HepG2 (cell line): ENCODE data around the gene MYH9. TPM values are rescaled to one million over a fixed set of nuclear protein-coding genes. Genes with fewer than 3 reads are reported as not detected.
A peak's percentile ranks its signal among the peaks of the same experiment; 100 is the strongest.

ENCODE experiments used
- ATAC-seq: fragments of 200-7000 bp; cut with Tn5 transposase; 3 replicates; pipeline ENCODE4 v1.9.1; 2020; ENCODE audit warnings: mild to moderate bottlenecking, moderate library complexity
- BruUV-seq: library from RNA; stranded (reverse); fragments of 400-500 nt; replicated peaks from 2 replicates; lab custom pipeline; 2021; lab: Mats Ljungman, UMichigan
- CTCF ChIA-PET: fragments of 300-600 bp; formaldehyde crosslinking; extraction: SDS; loops from one replicate; lab custom pipeline; 2021; ENCODE audit warnings: low total read pairs, inconsistent platforms, low intra/inter-chr PET ratio; lab: Yijun Ruan, JAX
- POLR2A ChIA-PET: fragments of 350-600 bp; sonication (Branson Sonifier 250); formaldehyde crosslinking; loops from one replicate; lab custom pipeline; 2020; ENCODE audit warnings: antibody characterized with exemption, inconsistent platforms; lab: Yijun Ruan, JAX
- DNase-seq: peaks from one replicate; pipeline ENCODE4 v3.0.0-alpha.2; 2015; ENCODE audit warnings: low spot score
- FAIRE-seq: peaks from 3 replicates; lab custom pipeline; 2011; peaks lifted over from hg19 to GRCh38; lab: Jason Lieb, UNC
- H2AFZ ChIP-seq: one replicate; pipeline ENCODE4 v1.6.1; 2011; ENCODE audit warnings: low read length, inconsistent platforms
- H3K27ac ChIP-seq: fragments of 300-600 bp; 3 replicates; pipeline ENCODE4 v1.8.0; 2011; ENCODE audit warnings: mixed run types, mild to moderate bottlenecking, mixed read lengths, low read length, inconsistent platforms; ENCODE audit not compliant: insufficient read depth; ENCODE audit errors: extremely low read length
- H3K27me3 ChIP-seq, 2 experiments: fragments of 200-600 bp in 1 of 2; 2 replicates in 1 of 2; 3 replicates in 1 of 2; pipeline versions ENCODE4 v1.6.0 to v1.8.0; 2011; ENCODE audit warnings: low read length in 2 of 2, mild to moderate bottlenecking in 2 of 2, moderate library complexity in 2 of 2, inconsistent platforms in 1 of 2; ENCODE audit not compliant: insufficient read depth in 2 of 2, control insufficient read depth in 1 of 2
- H3K36me3 ChIP-seq, 2 experiments: fragments of 200-600 bp in 1 of 2; replicated peaks in 1 of 2; 2 replicates in 1 of 2; 3 replicates in 1 of 2; pipeline versions ENCODE4 v1.5.1 to v1.8.0; 2011; ENCODE audit warnings: low read length in 2 of 2, inconsistent platforms in 1 of 2; ENCODE audit not compliant: insufficient read depth in 2 of 2, control insufficient read depth in 1 of 2
- H3K4me1 ChIP-seq: 2 replicates; pipeline ENCODE4 v1.5.1; 2012; ENCODE audit warnings: low read length, inconsistent platforms; ENCODE audit not compliant: insufficient read depth
- H3K4me2 ChIP-seq: 2 replicates; pipeline ENCODE4 v1.6.0; 2011; ENCODE audit warnings: low read depth, low read length, inconsistent platforms
- H3K4me3 ChIP-seq, 3 experiments: fragments of 200-600 bp in 1 of 3; sonication (generic), shearing (Covaris generic) in 1 of 3; replicated peaks in 1 of 3; 2 replicates each; pipeline ENCODE4 v1.5.1; 2011 to 2016; ENCODE audit warnings: low read length in 3 of 3, inconsistent platforms in 2 of 3, low read depth in 2 of 3, mild to moderate bottlenecking in 2 of 3, control low read depth in 1 of 3, mixed read lengths in 1 of 3; ENCODE audit not compliant: insufficient read depth in 1 of 3
- H3K79me2 ChIP-seq: one replicate; pipeline ENCODE4 v1.6.1; 2011; ENCODE audit warnings: low read length, inconsistent platforms; ENCODE audit not compliant: insufficient read depth
- H3K9ac ChIP-seq: 2 replicates; pipeline ENCODE4 v1.6.0; 2011; ENCODE audit warnings: mild to moderate bottlenecking, low read depth, low read length, inconsistent platforms; ENCODE audit not compliant: insufficient read depth
- H3K9me3 ChIP-seq: 2 replicates; pipeline ENCODE4 v1.5.1; 2012; ENCODE audit warnings: mild to moderate bottlenecking, low read length
- H4K20me1 ChIP-seq: 2 replicates; pipeline ENCODE4 v1.6.0; 2011; ENCODE audit warnings: inconsistent platforms, mild to moderate bottlenecking, low read length, moderate library complexity; ENCODE audit not compliant: insufficient read depth
- AGO1 ChIP-seq: fragments of 200-400 bp; formaldehyde crosslinking; IDR thresholded peaks from 2 replicates; pipeline ENCODE4 v1.6.1; 2017; ENCODE audit warnings: mild to moderate bottlenecking, low read depth, low read length, moderate library complexity; ENCODE audit not compliant: poor library complexity, severe bottlenecking
- AGO2 ChIP-seq: fragments of 200-400 bp; formaldehyde crosslinking; optimal IDR thresholded peaks from 2 replicates; pipeline ENCODE3; 2017; ENCODE audit warnings: mild to moderate bottlenecking, low read depth, low read length, moderate library complexity
- CBX5 ChIP-seq: sonication (generic); formaldehyde crosslinking; IDR thresholded peaks from 2 replicates; pipeline ENCODE4 v1.4.0; 2020; ENCODE audit warnings: missing genetic modification reagents, borderline replicate concordance
- DZIP1 ChIP-seq: sonication (generic); formaldehyde crosslinking; IDR thresholded peaks from 2 replicates; pipeline ENCODE4 v1.5.0; 2020; ENCODE audit warnings: mild to moderate bottlenecking, missing genetic modification reagents
- FOXA3 ChIP-seq: IDR thresholded peaks from 2 replicates; pipeline ENCODE4 v1.6.1; 2016; ENCODE audit warnings: missing genetic modification reagents, missing compliant biosample characterization
- MYPOP ChIP-seq: sonication (generic); formaldehyde crosslinking; IDR thresholded peaks from 2 replicates; pipeline ENCODE4 v1.8.1; 2023; ENCODE audit warnings: mild to moderate bottlenecking, moderate library complexity, missing genetic modification reagents
- POGZ ChIP-seq: sonication (generic); formaldehyde crosslinking; IDR thresholded peaks from 2 replicates; pipeline ENCODE4 v1.4.0; 2020; ENCODE audit warnings: mild to moderate bottlenecking, missing genetic modification reagents
- POLR2A ChIP-seq, 2 experiments: IDR thresholded peaks; 2 replicates each; pipeline ENCODE4 v1.6.1; 2011; ENCODE audit warnings: low read depth in 2 of 2, low read length in 2 of 2, mild to moderate bottlenecking in 1 of 2, moderate library complexity in 1 of 2; ENCODE audit not compliant: insufficient read depth in 1 of 2
- TERF1 ChIP-seq: sonication (generic); formaldehyde crosslinking; IDR thresholded peaks from 2 replicates; pipeline ENCODE4 v1.8.0; 2022; ENCODE audit warnings: mild to moderate bottlenecking, missing genetic modification reagents, moderate library complexity
- UBTF ChIP-seq: sonication (generic); formaldehyde crosslinking; IDR thresholded peaks from 2 replicates; pipeline ENCODE4 v1.4.0; 2020; ENCODE audit warnings: mild to moderate bottlenecking, missing genetic modification reagents
- ZBTB38 ChIP-seq: sonication (generic); formaldehyde crosslinking; IDR thresholded peaks from 2 replicates; pipeline ENCODE4 v1.5.1; 2020; ENCODE audit warnings: mild to moderate bottlenecking, missing genetic modification reagents
- ZFYVE20 ChIP-seq: sonication (generic); formaldehyde crosslinking; IDR thresholded peaks from 2 replicates; pipeline ENCODE4 v1.8.0; 2023; ENCODE audit warnings: low read depth, mild to moderate bottlenecking, moderate library complexity, missing genetic modification reagents, borderline replicate concordance
- ZNF546 ChIP-seq: sonication (generic); formaldehyde crosslinking; conservative IDR thresholded peaks from 2 replicates; pipeline ENCODE4 v1.8.1; 2023; ENCODE audit warnings: mild to moderate bottlenecking, missing genetic modification reagents
- ZNF784 ChIP-seq: sonication (generic); formaldehyde crosslinking; IDR thresholded peaks from 2 replicates; pipeline ENCODE4 v1.5.1; 2020; ENCODE audit warnings: missing genetic modification reagents, mild to moderate bottlenecking, borderline replicate concordance
- WGBS: methylation state at CpG from one replicate; pipeline ENCODE4 v1.1.6; 2017; ENCODE audit warnings: low lambda C conversion rate; 5-methylcytosine and 5-hydroxymethylcytosine counted together
- in situ Hi-C: cut with HindIII; loops from 2 replicates; pipeline ENCODE4 v1.10.0; 2017; ENCODE audit warnings: low pct_unique_long_range_greater_than_20kb; ENCODE audit not compliant: extremely low pct_ligation_motif_present
- intact Hi-C: fragments of 100-400 bp; cut with micrococcal nuclease; formaldehyde crosslinking; loops from one replicate; pipeline ENCODE4 v1.10.0; 2022; ENCODE audit not compliant: unreplicated experiment
- polyA plus RNA-seq, 8 experiments: library from polyadenylated mRNA; depleted of rRNA in 3 of 8; stranded (reverse) in 7 of 8; unstranded in 1 of 8; fragments of >200 nt; fragmentation: Illumina TruSeq in 4 of 8; extraction: Trizol in 4 of 8; gene quantifications; 2 replicates each; pipeline versions ENCODE4 v1.2.1 to v1.2.3, GENCODE V29; 2011 to 2016; ENCODE audit warnings: low read depth in 4 of 8, missing spikeins in 1 of 8, mixed read lengths in 1 of 8; ENCODE audit not compliant: insufficient read depth in 1 of 8
- total RNA-seq, 5 experiments: library from RNA; depleted of rRNA; stranded (reverse); fragments of >200 nt; fragmentation: Illumina TruSeq; extraction: Trizol; gene quantifications; 2 replicates each; pipeline ENCODE4 v1.2.3, GENCODE V29; 2016; ENCODE audit warnings: low read depth in 1 of 5

The MYH9 gene
- total and polyA plus RNA-seq, 2 of the 13 experiments (the other 11 are each of a cell fraction or from before 2014, with no cell fraction given) = 50.7 to 98.5 TPM

GRCh38 chr22:36323855-36324331 is 63.9 kb downstream of the MYH9 start (continued):
- TF ChIP-seq AGO2 = peak; percentile 69
- no peak for TF ChIP-seq MYPOP
- TF ChIP-seq FOXA3 (CRISPR knock-in tag) = no peak
- TF ChIP-seq ZNF784 (CRISPR knock-in tag) = no peak
- TF ChIP-seq ZBTB38 = 0 out of 2 replicates have a peak, but pooled peaks have one; percentile 45
- TF ChIP-seq POGZ (CRISPR knock-in tag) = no peak
- no peak for TF ChIP-seq ZNF546 (CRISPR knock-in tag)
- TF ChIP-seq CBX5 (CRISPR knock-in tag) = no peak
- no peak for TF ChIP-seq TERF1 (CRISPR knock-in tag)

- ChIA-PET CTCF (no interaction called here), POLR2A (no interaction called here)
- no peak for ATAC-seq
- in situ Hi-C loops = no loop called here
- H2AFZ ChIP-seq = no peak overlapping the region
- 95% methylated on average over 10 of the region's 14 CpGs for WGBS
- H3K36me3 ChIP-seq = peaks cover 62 to 96% of the 10 kb centered on the region in 2 experiments
- no peak overlapping the region for H3K9ac ChIP-seq
- H3K9me3 ChIP-seq = no peaks in the 10 kb centered on the region
- no peak overlapping the region for H3K4me3 ChIP-seq
- H3K27me3 ChIP-seq = no peaks in the 10 kb centered on the region
- no peak overlapping the region for H3K4me2 ChIP-seq
- intact Hi-C loops = no loop called here
- H4K20me1 ChIP-seq = no peaks in the 10 kb centered on the region
- no peak for DNase-seq
- no TSS peak for BruUV-seq
- FAIRE-seq = no peak
- peaks cover 16% of the 10 kb centered on the region for H3K4me1 ChIP-seq
- H3K79me2 ChIP-seq = peaks cover 7% of the 10 kb centered on the region
- H3K27ac ChIP-seq = no peak overlapping the region
- TF ChIP-seq DZIP1 (CRISPR knock-in tag) (no peak), AGO1 (no peak), POLR2A (IDR thresholded peaks at IDR 0.05; ENCODE audit: insufficient read depth in 1 of 2, low read depth in 2 of 2, low read length in 2 of 2) (0 out of 4 replicates have a peak, but pooled peaks of 1 of the 2 experiments have one; percentile 16), ZFYVE20 (no peak), UBTF (CRISPR knock-in tag) (no peak)
Measured at GRCh38 chr22:36323182-36323854, 64.4 kb downstream of the MYH9 start.
